HG02678 (cell line): ENCODE measurements around the gene UCHL3.
"Not testable (repeated sequence)": the region's sequence is repeated elsewhere in the genome, so short reads cannot be mapped to it uniquely, and the experiment has no call there.

Experiments
- ATAC-seq: cut with Tn5 transposase; IDR thresholded peaks from one replicate; pipeline ENCODE4 v1.9.1; 2021; ENCODE audit warnings: mild to moderate bottlenecking, moderate library complexity; ENCODE audit not compliant: unreplicated experiment

Gene UCHL3

GRCh38 chr13:75545386-75545785 is 4.2 kb upstream of the UCHL3 start:
- ATAC-seq, result not testable (repeated sequence)

- ATAC-seq, result no peak
Observed at GRCh38 chr13:75547917-75548316, 1.7 kb upstream of the UCHL3 start.

- ATAC-seq, result peak; percentile 6
Observed at GRCh38 chr13:75550159-75550567, 572 bp downstream of the UCHL3 start.

DNA sequence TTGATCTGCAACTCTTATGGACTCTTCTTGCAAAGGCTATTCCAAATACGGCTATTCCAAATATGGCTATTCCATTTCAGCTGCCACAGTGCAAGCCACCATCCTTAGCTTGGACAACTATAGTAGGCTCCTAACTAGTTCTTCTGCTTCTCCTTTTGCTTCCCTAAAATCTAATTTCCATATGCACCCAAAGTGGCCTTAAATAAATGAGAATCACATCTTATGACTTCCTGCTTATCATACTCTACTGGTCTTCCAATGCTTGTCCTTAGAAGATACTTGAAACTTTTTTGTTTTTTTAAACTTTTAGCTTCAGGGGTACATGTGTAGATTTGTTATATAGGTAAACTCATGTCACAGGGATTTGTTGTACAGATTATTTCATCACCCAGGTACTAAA is 4.9 kb downstream of the UCHL3 start:
- no peak for ATAC-seq

GRCh38 chr13:75554981-75555380 is 5.4 kb downstream of the UCHL3 start:
- no peak for ATAC-seq

GRCh38 chr13:75555836-75556235 is 6.2 kb downstream of the UCHL3 start:
- ATAC-seq, result no peak

- no peak for ATAC-seq
Observed at GRCh38 chr13:75556961-75557360, 7.4 kb downstream of the UCHL3 start.

GRCh38 chr13:75558145-75558840 is 8.7 kb downstream of the UCHL3 start:
- ATAC-seq, result no peak

DNA sequence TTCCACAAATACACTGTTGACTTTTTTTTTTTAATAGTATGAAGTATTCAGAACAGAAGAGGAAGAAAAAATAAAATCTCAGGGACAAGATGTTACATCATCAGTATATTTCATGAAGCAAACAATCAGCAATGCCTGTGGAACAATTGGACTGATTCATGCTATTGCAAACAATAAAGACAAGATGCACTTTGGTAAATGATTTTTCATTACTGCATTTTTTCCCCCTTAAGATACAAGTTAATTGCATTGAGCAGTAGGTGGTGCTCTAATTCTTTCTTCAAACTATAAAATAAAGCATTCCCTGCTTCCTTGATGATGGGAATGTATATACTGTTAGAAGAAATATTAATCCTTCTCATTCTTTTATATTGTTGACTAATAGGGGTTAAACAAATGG is 17.1 kb downstream of the UCHL3 start:
- no peak for ATAC-seq

GRCh38 chr13:75569576-75569975 is 20.0 kb downstream of the UCHL3 start:
- no peak for ATAC-seq

GRCh38 chr13:75579529-75579928 is 29.9 kb downstream of the UCHL3 start:
- ATAC-seq, result no peak

DNA sequence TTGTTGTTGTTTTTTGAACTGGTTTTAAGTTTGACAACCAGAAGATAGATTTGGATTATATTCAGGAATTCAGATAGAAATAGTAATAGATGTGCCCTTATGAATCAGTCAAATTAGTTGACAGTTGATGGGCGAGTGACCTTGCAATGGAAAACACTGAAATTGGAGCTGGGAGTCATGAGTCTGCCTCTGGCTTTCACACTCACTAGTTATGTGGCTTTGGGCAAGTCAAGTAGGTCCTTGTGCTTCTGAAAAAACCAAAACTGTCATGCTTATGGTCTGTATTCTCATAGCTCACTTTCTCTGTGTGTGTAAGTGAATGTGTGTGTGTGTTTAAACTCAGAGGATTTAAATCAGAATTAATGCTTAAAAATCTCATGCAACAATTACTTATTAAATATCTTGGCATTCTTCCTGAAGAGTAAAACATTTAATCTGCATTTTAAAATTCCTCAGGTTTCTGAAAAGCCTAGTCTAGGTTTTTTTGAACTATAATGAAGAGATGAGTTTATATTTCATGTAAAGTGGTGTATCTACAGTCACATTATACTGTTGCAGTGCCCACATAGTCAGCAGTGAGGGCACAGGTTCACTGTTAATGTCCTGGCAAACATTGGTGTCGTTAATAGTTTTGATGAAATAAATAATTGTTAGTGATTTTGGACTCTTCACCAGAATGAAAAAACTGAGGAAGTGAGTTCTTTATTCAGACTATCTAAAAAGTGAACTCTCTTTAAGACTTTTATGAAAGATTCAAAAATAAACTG is 32.5 kb downstream of the UCHL3 start:
- no peak for ATAC-seq

DNA sequence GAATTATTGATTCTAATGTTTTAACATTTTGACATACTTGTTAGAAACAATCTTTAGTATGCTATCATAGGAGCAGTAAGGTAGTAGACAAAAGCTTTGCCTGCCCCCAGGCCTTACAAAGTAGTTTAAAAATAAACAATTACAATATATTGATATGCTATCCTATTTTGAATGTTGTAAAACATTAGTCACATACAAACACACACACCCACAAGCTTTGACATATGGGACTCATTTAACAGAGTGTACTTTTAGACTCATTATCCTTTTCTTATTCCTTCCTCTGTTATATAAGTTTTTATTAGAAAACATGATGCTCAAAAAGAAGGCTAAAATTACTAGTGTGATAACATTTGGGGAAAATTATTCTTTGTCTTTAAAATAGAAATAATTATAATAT is 33.5 kb downstream of the UCHL3 start:
- no peak for ATAC-seq

DNA sequence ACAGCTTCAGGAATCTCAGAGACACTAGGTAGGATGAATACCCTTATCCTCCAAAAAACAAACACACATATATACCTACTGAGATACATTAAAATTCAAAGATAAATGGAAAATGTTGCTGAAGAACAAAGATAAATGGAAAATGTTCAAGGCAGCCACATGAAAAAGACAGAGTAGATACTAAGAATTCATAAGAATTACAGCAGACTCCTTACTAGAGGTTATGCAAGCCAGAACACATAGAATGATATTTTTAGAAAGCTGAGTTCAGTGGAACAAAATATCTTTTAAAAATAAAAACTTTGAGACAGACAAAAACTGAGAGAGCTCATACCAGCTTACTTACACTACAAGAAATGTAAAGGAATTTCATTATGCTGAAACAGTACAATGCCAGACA is 35.6 kb downstream of the UCHL3 start:
- no peak for ATAC-seq

DNA sequence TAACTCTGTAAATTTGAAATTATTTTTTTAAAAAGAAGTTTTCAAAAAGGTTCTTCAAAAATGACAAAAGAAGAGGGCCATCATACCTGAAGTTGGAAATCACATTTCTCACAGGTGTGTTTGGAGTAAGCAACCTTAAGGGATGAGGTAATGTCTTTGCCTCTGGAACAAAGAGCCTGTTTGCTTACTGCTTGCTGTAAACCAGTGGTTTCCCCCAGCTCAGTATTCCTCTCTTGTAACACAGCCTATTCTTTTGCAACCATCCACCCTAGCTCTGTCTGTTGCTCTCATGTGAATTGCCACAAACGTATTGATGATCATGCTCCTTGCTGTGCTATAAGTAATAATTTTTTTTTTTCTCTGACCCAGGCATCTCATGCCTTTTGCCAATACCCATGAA is 38.1 kb downstream of the UCHL3 start:
- ATAC-seq, result no peak

DNA sequence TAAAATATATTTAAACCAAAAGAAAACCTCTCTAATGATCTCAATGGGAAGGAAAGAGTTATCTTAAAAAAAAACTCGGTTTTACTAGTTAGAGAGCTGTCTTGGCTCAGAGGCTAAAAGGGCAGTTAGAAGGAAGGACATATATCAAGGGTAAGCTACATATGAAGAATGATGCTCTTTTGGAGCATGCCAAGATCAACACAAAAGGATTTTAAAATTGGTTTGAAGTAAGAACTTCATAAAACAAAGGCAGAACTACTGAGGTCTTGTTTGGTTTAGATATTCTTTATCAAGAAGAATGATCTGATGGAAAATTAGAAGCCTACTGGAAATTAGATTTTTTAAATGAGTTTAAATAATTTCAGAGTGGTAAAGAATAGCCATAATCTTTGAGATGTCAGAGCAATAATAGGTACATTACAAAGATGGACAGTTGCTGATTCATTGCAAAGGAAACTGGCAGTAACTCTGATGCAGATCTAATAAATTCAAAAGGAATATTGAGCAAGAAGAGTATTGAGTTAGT is 47.1 kb downstream of the UCHL3 start:
- ATAC-seq, result no peak

GRCh38 chr13:75600371-75600770 is 50.8 kb downstream of the UCHL3 start:
- ATAC-seq, result no peak

- no peak for ATAC-seq
Observed at GRCh38 chr13:75603038-75603437, 53.4 kb downstream of the UCHL3 start.

GRCh38 chr13:75607447-75607846 is 57.9 kb downstream of the UCHL3 start:
- ATAC-seq, result no peak

DNA sequence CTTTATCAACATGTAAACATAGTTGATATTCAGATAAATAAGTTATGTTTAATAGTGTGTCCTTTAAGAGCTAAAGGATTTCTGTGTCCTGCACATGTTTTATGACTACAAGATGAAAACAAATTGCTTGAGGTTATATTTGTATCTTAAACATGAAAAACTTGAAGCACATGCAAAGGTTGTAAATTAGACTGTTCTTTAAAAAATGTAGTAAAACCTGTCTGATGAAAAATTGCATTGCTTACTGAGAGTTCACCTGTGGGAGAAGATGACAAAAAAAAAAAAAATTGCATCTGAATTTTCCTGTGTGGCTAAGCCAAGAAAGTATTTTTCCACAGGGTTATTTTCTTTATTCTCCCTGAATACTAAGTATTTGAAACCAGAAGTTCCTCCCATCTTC is 60.9 kb downstream of the UCHL3 start:
- no peak for ATAC-seq

GRCh38 chr13:75612354-75612753 is 62.8 kb downstream of the UCHL3 start:
- no peak for ATAC-seq

GRCh38 chr13:75617230-75617629 is 67.6 kb downstream of the UCHL3 start:
- ATAC-seq, result no peak
